ENCODE measurements around the gene DIPK1B.

The DIPK1B gene

GRCh38 chr9:136741883-136742571 lies 29.7 kb downstream of the DIPK1B start:
- TF ChIP-seq, protein P1, sequence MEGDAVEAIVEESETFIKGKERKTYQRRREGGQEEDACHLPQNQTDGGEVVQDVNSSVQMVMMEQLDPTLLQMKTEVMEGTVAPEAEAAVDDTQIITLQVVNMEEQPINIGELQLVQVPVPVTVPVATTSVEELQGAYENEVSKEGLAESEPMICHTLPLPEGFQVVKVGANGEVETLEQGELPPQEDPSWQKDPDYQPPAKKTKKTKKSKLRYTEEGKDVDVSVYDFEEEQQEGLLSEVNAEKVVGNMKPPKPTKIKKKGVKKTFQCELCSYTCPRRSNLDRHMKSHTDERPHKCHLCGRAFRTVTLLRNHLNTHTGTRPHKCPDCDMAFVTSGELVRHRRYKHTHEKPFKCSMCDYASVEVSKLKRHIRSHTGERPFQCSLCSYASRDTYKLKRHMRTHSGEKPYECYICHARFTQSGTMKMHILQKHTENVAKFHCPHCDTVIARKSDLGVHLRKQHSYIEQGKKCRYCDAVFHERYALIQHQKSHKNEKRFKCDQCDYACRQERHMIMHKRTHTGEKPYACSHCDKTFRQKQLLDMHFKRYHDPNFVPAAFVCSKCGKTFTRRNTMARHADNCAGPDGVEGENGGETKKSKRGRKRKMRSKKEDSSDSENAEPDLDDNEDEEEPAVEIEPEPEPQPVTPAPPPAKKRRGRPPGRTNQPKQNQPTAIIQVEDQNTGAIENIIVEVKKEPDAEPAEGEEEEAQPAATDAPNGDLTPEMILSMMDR (IDR thresholded peaks at IDR 0.05; ENCODE audit: insufficient read depth, missing control alignments): no peak
- no peak for DNase-seq (ENCODE audit: insufficient read length, low spot score)
- FAIRE-seq: no peak

DNA sequence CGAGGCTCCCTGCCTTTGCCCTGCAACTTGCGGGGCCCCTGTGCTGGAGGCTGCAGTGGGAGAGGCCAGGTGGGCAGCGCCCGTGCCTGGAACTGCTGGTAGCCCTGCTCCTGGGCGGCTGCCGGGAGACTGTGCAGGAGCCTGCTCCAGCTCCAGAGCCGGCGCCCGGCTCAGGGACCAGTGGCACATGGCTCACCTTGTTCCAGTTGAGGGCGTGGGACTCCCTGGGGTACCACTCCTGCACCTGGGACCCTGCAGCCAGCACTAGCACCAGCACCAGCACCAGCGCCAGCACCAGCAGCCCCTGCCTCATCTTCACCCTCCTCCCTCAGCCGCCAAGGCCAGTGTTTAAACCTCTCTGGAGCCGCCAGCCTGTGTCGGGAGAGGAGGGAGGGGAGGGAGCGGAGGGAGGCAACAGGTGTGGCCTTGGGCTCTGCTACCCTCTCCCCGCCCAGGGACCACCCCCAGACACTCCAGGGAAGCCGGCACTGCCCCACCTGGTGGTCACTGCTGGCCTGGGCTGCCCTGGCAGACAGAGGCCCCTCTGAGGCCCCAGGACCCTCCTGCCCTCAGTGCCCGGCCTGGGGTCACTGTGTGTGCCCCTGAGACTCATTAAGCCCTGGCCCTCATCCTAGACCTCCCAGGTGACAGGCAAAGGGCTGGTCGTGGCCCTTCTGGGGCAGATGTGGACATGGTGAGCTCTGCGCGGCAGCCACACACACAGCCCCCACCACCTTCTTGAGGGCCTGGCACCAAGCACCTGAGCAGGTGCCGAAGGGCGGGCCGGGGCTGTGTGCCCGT lies 30.4 kb downstream of the DIPK1B start, which contains the start of gene LCN10:
TSS of gene LCN10 (minus strand) at position 350 of the 801 bp plus-strand sequence. CDS start at position 313, 37 bp downstream.
- FAIRE-seq (no peak), DNase-seq (ENCODE audit: insufficient read length, low spot score) (no peak)
- TF ChIP-seq, protein P1 (IDR thresholded peaks at IDR 0.05; ENCODE audit: insufficient read depth, missing control alignments): no peak

GRCh38 chr9:136743639-136744211 lies 31.4 kb downstream of the DIPK1B start:
- TF ChIP-seq, protein P1 (IDR thresholded peaks at IDR 0.05; ENCODE audit: insufficient read depth, missing control alignments): no peak
- FAIRE-seq: no peak

GRCh38 chr9:136744773-136745172 lies 32.4 kb downstream of the DIPK1B start:
- DNase-seq (ENCODE audit: insufficient read length, low spot score) (no peak), FAIRE-seq (no peak)
- TF ChIP-seq, protein P1 (IDR thresholded peaks at IDR 0.05; ENCODE audit: insufficient read depth, missing control alignments): no peak

More at GRCh38 chr9:136743639-136744211, 31.4 kb downstream of the DIPK1B start:
- no peak for DNase-seq (ENCODE audit: insufficient read length, low spot score)

DNA sequence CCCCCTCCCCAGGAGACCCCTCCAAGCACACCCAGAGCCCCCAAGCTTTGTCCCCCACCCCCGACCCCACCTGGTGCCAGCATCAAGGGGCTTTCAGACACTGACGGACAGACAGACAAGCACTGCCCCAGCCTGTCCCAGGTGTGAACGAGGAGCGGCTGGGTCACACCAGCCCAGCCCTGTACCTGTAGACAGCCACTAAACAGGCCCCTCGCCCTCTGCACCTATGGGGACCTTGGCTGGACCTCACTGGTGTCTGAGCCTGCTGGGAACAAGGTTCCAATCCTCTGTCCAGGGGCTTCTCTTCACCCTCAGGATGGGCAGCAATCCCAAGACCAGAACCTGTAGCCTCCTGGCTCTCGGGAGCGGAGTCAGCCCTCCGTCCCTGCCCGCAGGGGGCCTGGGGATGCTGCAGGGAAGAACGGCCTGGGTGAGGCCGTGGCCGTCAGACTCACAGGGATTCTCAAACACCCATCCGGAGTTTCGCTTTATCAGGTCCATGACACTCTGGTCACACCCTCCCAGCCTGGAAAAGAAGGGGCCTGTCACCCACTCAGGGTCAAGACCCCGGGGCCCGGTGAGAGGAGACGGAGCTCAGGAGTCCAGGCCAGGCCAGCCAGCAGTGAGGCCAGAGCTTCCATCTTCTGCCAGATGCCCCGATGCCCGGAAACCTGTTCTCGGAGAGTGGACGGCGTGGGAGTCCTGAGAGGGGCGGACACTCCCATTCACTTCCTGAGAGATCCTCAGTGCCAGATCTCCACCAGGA lies 33.2 kb downstream of the DIPK1B start:
- TF ChIP-seq, protein P1 (IDR thresholded peaks at IDR 0.05; ENCODE audit: insufficient read depth, missing control alignments): no peak
- FAIRE-seq (no peak), DNase-seq (ENCODE audit: insufficient read length, low spot score) (no peak)

GRCh38 chr9:136746155-136746490 lies 33.8 kb downstream of the DIPK1B start:
- no peak for DNase-seq (ENCODE audit: insufficient read length, low spot score)
- FAIRE-seq: no peak

More at GRCh38 chr9:136746155-136746490, 33.8 kb downstream of the DIPK1B start:
- TF ChIP-seq, protein P1 (IDR thresholded peaks at IDR 0.05; ENCODE audit: insufficient read depth, missing control alignments): no peak

Measured in D721Med (cell line).